Limb (tissue), 2 donors: ENCODE data around the gene NDNF.

Experiments
- DNase-seq, 2 donors: peaks; one replicate each; pipeline ENCODE4 v3.0.0-alpha.2; 2016; ENCODE audit errors: extremely low spot score in 2 of 2

NDNF gene

DNA sequence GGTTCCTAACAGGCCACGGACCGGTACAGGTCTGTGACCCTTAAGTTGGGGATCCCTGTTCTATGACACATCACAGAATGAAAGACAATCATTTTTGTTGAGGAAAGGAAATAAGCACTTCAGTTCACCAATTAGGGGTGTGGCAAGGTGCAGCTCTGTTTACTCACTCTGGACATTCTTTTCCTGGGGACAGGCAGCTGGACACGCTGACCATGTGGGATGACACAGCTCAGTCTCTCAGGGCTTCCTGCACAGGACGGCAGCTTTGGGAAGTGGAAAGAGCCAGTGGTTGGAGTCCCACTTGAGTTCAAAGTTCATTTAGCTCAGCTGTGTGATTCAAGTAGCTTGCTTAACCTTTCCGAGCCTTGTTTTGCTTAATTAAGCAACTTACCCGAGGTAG is 55.7 kb downstream of the NDNF start:
- DNase-seq: no peak

DNA sequence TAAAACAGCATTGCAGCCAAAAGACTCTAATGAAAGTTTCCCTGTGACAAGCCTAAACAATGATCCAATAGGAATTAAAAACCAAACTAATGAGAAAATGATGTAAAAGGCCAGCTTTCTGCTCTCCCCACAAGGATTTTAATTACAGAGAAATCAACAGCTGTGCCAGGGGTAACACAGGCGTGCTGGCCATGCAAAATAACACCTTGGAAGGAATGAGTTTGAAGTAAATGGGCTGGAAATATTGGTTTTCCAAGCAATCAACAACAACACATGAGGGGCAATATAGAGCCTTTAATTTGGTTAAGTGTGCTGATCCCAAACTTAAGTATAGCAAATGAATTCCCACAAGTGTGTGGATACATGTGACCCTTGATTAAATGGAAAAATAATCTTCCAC is 56.9 kb downstream of the NDNF start:
- DNase-seq: no peak

DNA sequence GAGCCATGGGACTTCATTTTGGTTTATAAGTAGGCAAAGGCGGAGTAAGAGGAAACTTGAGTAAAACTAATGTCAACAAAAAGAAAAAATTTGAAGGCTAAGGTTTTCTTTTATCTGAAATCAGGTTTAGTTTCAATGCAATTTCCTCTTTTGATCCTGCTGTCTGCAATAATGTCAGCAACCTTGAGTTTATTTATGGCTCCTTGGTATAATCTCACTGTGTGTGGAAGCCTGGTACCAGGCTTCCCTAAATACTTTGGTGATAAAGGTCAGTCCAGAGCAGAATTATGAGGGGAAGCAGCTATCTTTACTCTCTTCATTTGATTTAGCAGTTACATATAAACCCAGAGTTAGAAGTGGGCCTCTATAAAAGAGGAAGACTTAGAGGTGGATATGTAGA is 57.8 kb downstream of the NDNF start:
- DNase-seq: no peak

GRCh38 chr4:121011780-121012340 is 60.5 kb downstream of the NDNF start:
- no peak for DNase-seq

GRCh38 chr4:121011138-121011537 is 61.2 kb downstream of the NDNF start:
- DNase-seq: no peak

GRCh38 chr4:121009578-121010478 is 62.5 kb downstream of the NDNF start:
- no peak for DNase-seq

GRCh38 chr4:121007660-121008059 is 64.7 kb downstream of the NDNF start:
- no peak for DNase-seq

GRCh38 chr4:121003863-121004262 is 68.5 kb downstream of the NDNF start:
- no peak for DNase-seq

- DNase-seq: no peak
Measured at GRCh38 chr4:120995266-120996010, 76.9 kb downstream of the NDNF start.

DNA sequence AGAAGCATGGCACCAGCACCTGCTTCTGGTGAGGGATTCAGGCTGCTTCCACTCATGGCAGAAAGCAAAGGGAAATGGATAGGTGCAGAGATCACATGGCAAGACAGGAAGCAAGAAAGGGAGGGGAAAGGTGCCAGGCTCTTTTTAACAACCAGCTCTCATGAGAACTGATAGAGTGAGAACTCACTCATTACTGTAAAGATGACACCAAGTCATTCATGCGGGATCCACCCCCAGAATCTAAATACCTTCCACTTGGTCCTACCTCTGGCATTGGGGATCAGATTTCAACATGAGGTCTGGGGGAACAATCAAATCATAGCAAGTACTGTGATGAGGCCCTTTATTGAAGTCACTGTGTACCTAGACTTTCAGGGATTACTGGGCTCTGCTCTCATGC is 77.8 kb downstream of the NDNF start:
- no peak for DNase-seq

DNA sequence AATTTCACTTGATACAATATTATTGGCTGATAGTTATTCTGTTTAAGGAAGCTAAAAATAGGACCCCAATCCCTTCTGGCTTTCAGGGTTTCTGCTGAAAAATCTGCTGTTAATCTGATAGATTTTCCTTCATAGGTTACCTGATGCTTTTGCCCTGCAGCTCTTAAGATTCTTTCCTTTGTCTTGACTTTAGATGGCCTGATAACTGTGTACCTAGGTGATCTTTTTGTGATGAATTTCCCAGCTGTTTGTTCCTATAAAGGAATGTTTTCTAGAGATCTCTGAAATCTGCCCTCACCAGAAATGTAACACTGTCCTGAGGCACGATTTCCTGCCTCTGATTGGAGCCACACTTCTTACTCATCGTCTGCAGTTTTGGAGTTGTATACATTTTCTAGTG is 80.5 kb downstream of the NDNF start:
- DNase-seq: no peak

GRCh38 chr4:120990246-120990645 is 82.1 kb downstream of the NDNF start:
- DNase-seq: no peak
